A549 (cell line): Measurements from ENCODE around the gene CASP4. TPM values are rescaled to one million over a fixed set of nuclear protein-coding genes. Genes with fewer than 3 reads are reported as not detected.

Source experiments
- ATAC-seq, 2 experiments: fragments of 200-7000 bp in 1 of 2; fragments of >200 bp in 1 of 2; cut with Nextera tagmentation in 1 of 2; cut with Tn5 transposase in 1 of 2; 3 replicates each; pipeline versions ENCODE4 v1.8.0 to v1.9.1; 2018 to 2020; ENCODE audit warnings: mild to moderate bottlenecking in 1 of 2, moderate library complexity in 1 of 2
- CTCF ChIA-PET: fragments of 300-600 bp; sonication (Branson Sonifier 250); formaldehyde crosslinking; extraction: SDS; loops from one replicate; lab custom pipeline; 2021; ENCODE audit warnings: antibody characterized with exemption, inconsistent platforms; lab: Yijun Ruan, JAX
- POLR2A ChIA-PET: fragments of 350-600 bp; formaldehyde crosslinking; extraction: SDS; loops from one replicate; lab custom pipeline; 2021; ENCODE audit warnings: antibody characterized with exemption, inconsistent platforms; lab: Yijun Ruan, JAX
- DNase-seq, 2 experiments: peaks; one replicate each; pipeline versions ENCODE4 v3.0.0 to v3.0.0-alpha.2; 2011 to 2016; ENCODE audit warnings: low read depth in 1 of 2, low spot score in 1 of 2
- FAIRE-seq: peaks from 2 replicates; lab custom pipeline; 2011; peaks lifted over from hg19 to GRCh38; lab: Jason Lieb, UNC
- H3K27ac ChIP-seq, 2 experiments: fragments of >200 bp; sonication (Bioruptor Twin); formaldehyde crosslinking; 3 replicates each; pipeline ENCODE4 v1.5.1; 2016 to 2017
- H3K4me1 ChIP-seq: fragments of >200 bp; sonication (Bioruptor Twin); formaldehyde crosslinking; 3 replicates; pipeline ENCODE4 v1.6.1; 2016
- H3K4me2 ChIP-seq: fragments of >200 bp; sonication (Bioruptor Twin); formaldehyde crosslinking; 3 replicates; pipeline ENCODE4 v1.6.1; 2016
- H3K4me3 ChIP-seq: fragments of >200 bp; sonication (Bioruptor Twin); formaldehyde crosslinking; 3 replicates; pipeline ENCODE4 v1.5.1; 2016
- H3K9me3 ChIP-seq: fragments of >200 bp; sonication (Bioruptor Twin); formaldehyde crosslinking; 3 replicates; pipeline ENCODE4 v1.6.1; 2016
- BHLHE40 ChIP-seq: IDR thresholded peaks from 2 replicates; pipeline ENCODE4 v1.6.1; 2012; ENCODE audit warnings: low read depth, low read length, inconsistent platforms
- CBX8 ChIP-seq: fragments of 200-600 bp; sonication (generic); IDR thresholded peaks from 2 replicates; pipeline ENCODE4 v1.6.1; 2016
- EHF ChIP-seq: fragments of 250-450 bp; sonication (Bioruptor Pico); IDR thresholded peaks from 2 replicates; pipeline ENCODE4 v1.5.0; 2020; ENCODE audit warnings: mild to moderate bottlenecking
- EP300 ChIP-seq, 2 experiments: fragments of >200 bp; sonication (Bioruptor Twin); formaldehyde crosslinking; IDR thresholded peaks; 2 replicates in 1 of 2; 3 replicates in 1 of 2; pipeline ENCODE4 v1.6.1; 2016 to 2017
- FOSB ChIP-seq: fragments of 250-450 bp; sonication (Bioruptor Pico); IDR thresholded peaks from 2 replicates; pipeline ENCODE4 v1.5.0; 2020; ENCODE audit warnings: mild to moderate bottlenecking, moderate library complexity
- FOXS1 ChIP-seq: fragments of 250-450 bp; sonication (Bioruptor Pico); IDR thresholded peaks from 2 replicates; pipeline ENCODE4 v1.5.0; 2020; ENCODE audit warnings: mild to moderate bottlenecking, moderate library complexity
- GATA3 ChIP-seq: IDR thresholded peaks from 2 replicates; pipeline ENCODE4 v1.6.1; 2012; ENCODE audit warnings: borderline replicate concordance
- HEYL ChIP-seq: fragments of 250-450 bp; sonication (Bioruptor Pico); IDR thresholded peaks from 2 replicates; pipeline ENCODE4 v1.8.0; 2021; ENCODE audit warnings: mild to moderate bottlenecking, moderate library complexity
- HOXB13 ChIP-seq: fragments of 250-450 bp; sonication (Bioruptor Pico); IDR thresholded peaks from 2 replicates; pipeline ENCODE4 v1.5.0; 2020; ENCODE audit warnings: low read depth, mild to moderate bottlenecking, moderate library complexity
- JUNB ChIP-seq: fragments of >200 bp; sonication (Bioruptor Twin); formaldehyde crosslinking; IDR thresholded peaks from 2 replicates; pipeline ENCODE4 v1.6.1; 2016
- MAZ ChIP-seq: fragments of 150-350 bp; IDR thresholded peaks from 2 replicates; pipeline ENCODE4 v1.6.1; 2014; ENCODE audit warnings: antibody characterized with exemption, low read depth, low read length, borderline replicate concordance
- MYC ChIP-seq: IDR thresholded peaks from 2 replicates; pipeline ENCODE4 v1.6.1; 2012; ENCODE audit warnings: mild to moderate bottlenecking, inconsistent platforms, low read length, improper control_type of control experiment, borderline replicate concordance
- NPAS2 ChIP-seq: fragments of 250-450 bp; sonication (Bioruptor Pico); IDR thresholded peaks from 2 replicates; pipeline ENCODE4 v1.8.0; 2022; ENCODE audit warnings: mild to moderate bottlenecking, moderate library complexity, borderline replicate concordance
- RAD21 ChIP-seq, 2 experiments: fragments of >200 bp in 1 of 2; sonication (Bioruptor Twin) in 1 of 2; formaldehyde crosslinking in 1 of 2; IDR thresholded peaks in 1 of 2; conservative IDR thresholded peaks in 1 of 2; 2 replicates in 1 of 2; 3 replicates in 1 of 2; pipeline ENCODE4 v1.6.1; 2012 to 2018; ENCODE audit warnings: inconsistent platforms in 1 of 2
- RARB ChIP-seq: fragments of 250-450 bp; sonication (Bioruptor Pico); IDR thresholded peaks from 2 replicates; pipeline ENCODE4 v1.8.0; 2021; ENCODE audit warnings: mild to moderate bottlenecking, moderate library complexity
- SMC3 ChIP-seq: fragments of >200 bp; sonication (Bioruptor Twin); formaldehyde crosslinking; IDR thresholded peaks from 3 replicates; pipeline ENCODE4 v1.6.1; 2018; ENCODE audit warnings: inconsistent platforms
- SREBF2 ChIP-seq: fragments of 450-650 bp; IDR thresholded peaks from 2 replicates; pipeline ENCODE4 v1.6.1; 2014; ENCODE audit warnings: mild to moderate bottlenecking, moderate library complexity
- TFCP2L1 ChIP-seq: fragments of 250-450 bp; sonication (Bioruptor Pico); IDR thresholded peaks from 2 replicates; pipeline ENCODE4 v1.5.0; 2021; ENCODE audit warnings: mild to moderate bottlenecking
- ZC3H11A ChIP-seq: fragments of 450-650 bp; IDR thresholded peaks from 2 replicates; pipeline ENCODE4 v1.6.1; 2014; ENCODE audit warnings: antibody characterized with exemption, mild to moderate bottlenecking
- ZSCAN20 ChIP-seq: fragments of 250-450 bp; sonication (Bioruptor Pico); IDR thresholded peaks from 2 replicates; pipeline ENCODE4 v1.8.0; 2022; ENCODE audit warnings: mild to moderate bottlenecking, moderate library complexity
- WGBS: methylation state at CpG from one replicate; pipeline ENCODE4 v1.1.6; 2017; ENCODE audit errors: missing lambda C conversion rate; 5-methylcytosine and 5-hydroxymethylcytosine counted together
- polyA plus RNA-seq, 4 experiments: library from polyadenylated mRNA; depleted of rRNA in 3 of 4; stranded (reverse); fragments of >200 nt; fragmentation: RNase III in 1 of 4; extraction: RNeasy Plus Mini Kit Qiagen cat#74134 plus additional on column Dnase treatment in 1 of 4; gene quantifications; 2 replicates in 3 of 4; 3 replicates in 1 of 4; pipeline ENCODE4 v1.2.3, GENCODE V29; 2011 to 2017
- TF ChIP-seq, protein P1 (sequence below): fragments of >200 bp; sonication (Bioruptor Twin); formaldehyde crosslinking; IDR thresholded peaks from 3 replicates; pipeline ENCODE4 v1.5.1; 2016
- TF ChIP-seq, protein P2 (sequence below): IDR thresholded peaks from 2 replicates; pipeline ENCODE4 v1.6.1; 2012
- TF ChIP-seq, protein P3 (sequence below): fragments of 250-450 bp; sonication (Bioruptor Pico); IDR thresholded peaks from 2 replicates; pipeline ENCODE4 v1.5.0; 2020; ENCODE audit warnings: low read depth, mild to moderate bottlenecking, moderate library complexity
- TF ChIP-seq, protein P4 (sequence below): IDR thresholded peaks from 2 replicates; pipeline ENCODE4 v1.6.1; 2012
- TF ChIP-seq, protein P5 (sequence below): fragments of 450-650 bp; IDR thresholded peaks from 2 replicates; pipeline ENCODE4 v1.6.1; 2014; ENCODE audit warnings: antibody characterized with exemption
- TF ChIP-seq, protein P6 (sequence below): IDR thresholded peaks from 2 replicates; pipeline ENCODE4 v1.6.1; 2012; ENCODE audit warnings: low read depth, borderline replicate concordance

CASP4 gene
- polyA plus RNA-seq, 2 of the 4 experiments (the other 2 are of a cell fraction): 5.5 to 9.7 TPM

DNA sequence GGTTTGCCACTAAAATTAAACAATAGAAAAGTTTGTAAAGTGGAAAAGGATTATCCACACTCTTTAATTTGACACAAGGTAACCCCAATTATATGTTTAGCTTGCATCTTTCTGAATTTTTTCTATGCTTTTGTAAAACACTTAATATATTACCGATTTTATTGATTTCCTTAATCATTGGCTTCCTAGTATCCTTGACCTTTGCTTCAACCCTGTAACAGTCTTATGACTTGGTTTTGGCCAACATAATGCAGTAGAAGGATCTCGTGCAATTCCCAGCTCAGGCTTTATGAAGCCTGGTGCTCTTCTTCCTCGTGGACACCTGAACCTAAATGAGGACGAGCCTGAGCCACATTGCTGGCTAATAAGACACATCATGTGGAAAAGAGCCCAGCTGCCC is 23.6 kb upstream of the CASP4 start:
- no peaks in the 10 kb centered on the region for H3K4me1 ChIP-seq
- no peak overlapping the region for H3K27ac ChIP-seq
- ChIA-PET CTCF (no interaction called here), POLR2A (no interaction called here)
- 19% methylated on average over 4 of the region's 4 CpGs for WGBS
- TF ChIP-seq, protein P1, sequence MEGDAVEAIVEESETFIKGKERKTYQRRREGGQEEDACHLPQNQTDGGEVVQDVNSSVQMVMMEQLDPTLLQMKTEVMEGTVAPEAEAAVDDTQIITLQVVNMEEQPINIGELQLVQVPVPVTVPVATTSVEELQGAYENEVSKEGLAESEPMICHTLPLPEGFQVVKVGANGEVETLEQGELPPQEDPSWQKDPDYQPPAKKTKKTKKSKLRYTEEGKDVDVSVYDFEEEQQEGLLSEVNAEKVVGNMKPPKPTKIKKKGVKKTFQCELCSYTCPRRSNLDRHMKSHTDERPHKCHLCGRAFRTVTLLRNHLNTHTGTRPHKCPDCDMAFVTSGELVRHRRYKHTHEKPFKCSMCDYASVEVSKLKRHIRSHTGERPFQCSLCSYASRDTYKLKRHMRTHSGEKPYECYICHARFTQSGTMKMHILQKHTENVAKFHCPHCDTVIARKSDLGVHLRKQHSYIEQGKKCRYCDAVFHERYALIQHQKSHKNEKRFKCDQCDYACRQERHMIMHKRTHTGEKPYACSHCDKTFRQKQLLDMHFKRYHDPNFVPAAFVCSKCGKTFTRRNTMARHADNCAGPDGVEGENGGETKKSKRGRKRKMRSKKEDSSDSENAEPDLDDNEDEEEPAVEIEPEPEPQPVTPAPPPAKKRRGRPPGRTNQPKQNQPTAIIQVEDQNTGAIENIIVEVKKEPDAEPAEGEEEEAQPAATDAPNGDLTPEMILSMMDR: no peak
- FAIRE-seq (no peak), DNase-seq (no peak), ATAC-seq (no peak)
- no peaks in the 10 kb centered on the region for H3K9me3 ChIP-seq
- H3K4me2 ChIP-seq: no peak overlapping the region
- H3K4me3 ChIP-seq: no peak overlapping the region

DNA sequence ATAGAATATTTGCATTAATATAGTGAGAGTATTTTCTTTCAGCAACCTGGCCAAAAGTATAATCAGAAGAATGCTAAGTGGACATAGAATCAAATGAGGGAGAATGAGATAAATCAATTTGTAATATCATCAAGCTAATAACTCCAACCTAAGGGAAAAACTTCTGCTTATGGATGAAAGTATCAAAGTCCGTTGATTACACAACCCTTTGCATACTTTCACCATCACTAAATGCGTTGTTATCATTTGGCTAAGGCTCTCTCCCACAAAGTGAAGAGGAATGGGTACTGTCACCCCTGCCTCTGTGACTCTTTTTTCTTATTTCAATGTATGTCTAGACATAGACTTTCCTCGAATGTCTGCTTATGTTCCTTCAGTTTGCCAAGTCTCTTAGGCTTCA is 16.4 kb upstream of the CASP4 start:
- Histone ChIP-seq H3K9me3 (no peaks in the 10 kb centered on the region), H3K4me2 (no peak overlapping the region), H3K27ac (no peak overlapping the region), H3K4me3 (no peak overlapping the region), H3K4me1 (no peaks in the 10 kb centered on the region)
- 11% methylated on average over 3 of the region's 3 CpGs for WGBS
- ATAC-seq: no peak
- no peak for FAIRE-seq
- POLR2A ChIA-PET: no interaction called here
- TF ChIP-seq FOSB (CRISPR knock-in tag) (no peak), RAD21 (conservative IDR thresholded peaks at IDR 0.05 in 1 of 2, IDR thresholded peaks at IDR 0.05 in 1 of 2) (no peak), HOXB13 (no peak), NPAS2 (CRISPR knock-in tag) (no peak), JUNB (no peak), SREBF2 (no peak), EHF (CRISPR knock-in tag) (no peak), CBX8 (no peak)
- TF ChIP-seq, protein P2, sequence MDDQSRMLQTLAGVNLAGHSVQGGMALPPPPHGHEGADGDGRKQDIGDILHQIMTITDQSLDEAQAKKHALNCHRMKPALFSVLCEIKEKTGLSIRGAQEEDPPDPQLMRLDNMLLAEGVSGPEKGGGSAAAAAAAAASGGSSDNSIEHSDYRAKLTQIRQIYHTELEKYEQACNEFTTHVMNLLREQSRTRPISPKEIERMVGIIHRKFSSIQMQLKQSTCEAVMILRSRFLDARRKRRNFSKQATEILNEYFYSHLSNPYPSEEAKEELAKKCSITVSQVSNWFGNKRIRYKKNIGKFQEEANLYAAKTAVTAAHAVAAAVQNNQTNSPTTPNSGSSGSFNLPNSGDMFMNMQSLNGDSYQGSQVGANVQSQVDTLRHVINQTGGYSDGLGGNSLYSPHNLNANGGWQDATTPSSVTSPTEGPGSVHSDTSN: no peak
- CTCF ChIA-PET: interaction anchor here (2.3 kb wide), 1 partner anchor 12 kb away, joined by 8 read pairs; no protein-coding TSS in a partner anchor
- no peak for DNase-seq

DNA sequence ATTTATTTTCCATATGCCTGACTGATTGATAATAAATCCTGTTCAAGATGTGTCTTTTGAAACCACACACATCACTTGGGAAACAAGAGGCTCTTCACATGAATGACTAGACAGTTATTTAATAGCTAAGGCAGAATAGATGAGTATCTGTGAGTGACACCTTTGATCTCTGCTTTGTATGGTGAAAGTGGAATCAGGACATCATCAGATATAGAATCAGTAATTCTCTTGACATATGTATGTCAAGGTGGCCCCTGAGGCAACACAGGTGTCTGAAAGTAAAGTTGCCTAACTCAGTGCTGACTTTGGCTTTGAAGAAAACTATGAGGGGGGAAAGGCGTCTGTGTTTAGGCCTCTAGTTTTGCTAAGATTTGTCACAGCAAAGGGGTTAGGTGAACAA is 11.5 kb upstream of the CASP4 start:
- POLR2A ChIA-PET: no interaction called here
- CTCF ChIA-PET: no interaction called here
- ATAC-seq: no peak

More for the DNA sequence above, 11.5 kb upstream of the CASP4 start:
- DNase-seq (no peak), FAIRE-seq (no peak)
- H3K4me3 ChIP-seq: no peak overlapping the region
- no peak overlapping the region for H3K27ac ChIP-seq
- no peak overlapping the region for H3K4me2 ChIP-seq
- H3K4me1 ChIP-seq: no peaks in the 10 kb centered on the region
- 60% methylated on average over 1 of the region's 1 CpG for WGBS
- no peak for TF ChIP-seq ZSCAN20 (CRISPR knock-in tag)
- no peak for TF ChIP-seq FOXS1 (CRISPR knock-in tag)
- no peak for TF ChIP-seq GATA3
- TF ChIP-seq TFCP2L1 (CRISPR knock-in tag): no peak
- no peak for TF ChIP-seq RARB (CRISPR knock-in tag)
- TF ChIP-seq, protein P3, sequence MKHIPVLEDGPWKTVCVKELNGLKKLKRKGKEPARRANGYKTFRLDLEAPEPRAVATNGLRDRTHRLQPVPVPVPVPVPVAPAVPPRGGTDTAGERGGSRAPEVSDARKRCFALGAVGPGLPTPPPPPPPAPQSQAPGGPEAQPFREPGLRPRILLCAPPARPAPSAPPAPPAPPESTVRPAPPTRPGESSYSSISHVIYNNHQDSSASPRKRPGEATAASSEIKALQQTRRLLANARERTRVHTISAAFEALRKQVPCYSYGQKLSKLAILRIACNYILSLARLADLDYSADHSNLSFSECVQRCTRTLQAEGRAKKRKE (CRISPR knock-in tag): no peak
- TF ChIP-seq HEYL (CRISPR knock-in tag): no peak
- no peak for TF ChIP-seq SMC3
- no peak for TF ChIP-seq CBX8
- TF ChIP-seq, protein P4, sequence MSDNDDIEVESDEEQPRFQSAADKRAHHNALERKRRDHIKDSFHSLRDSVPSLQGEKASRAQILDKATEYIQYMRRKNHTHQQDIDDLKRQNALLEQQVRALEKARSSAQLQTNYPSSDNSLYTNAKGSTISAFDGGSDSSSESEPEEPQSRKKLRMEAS: no peak
- TF ChIP-seq, protein P5, sequence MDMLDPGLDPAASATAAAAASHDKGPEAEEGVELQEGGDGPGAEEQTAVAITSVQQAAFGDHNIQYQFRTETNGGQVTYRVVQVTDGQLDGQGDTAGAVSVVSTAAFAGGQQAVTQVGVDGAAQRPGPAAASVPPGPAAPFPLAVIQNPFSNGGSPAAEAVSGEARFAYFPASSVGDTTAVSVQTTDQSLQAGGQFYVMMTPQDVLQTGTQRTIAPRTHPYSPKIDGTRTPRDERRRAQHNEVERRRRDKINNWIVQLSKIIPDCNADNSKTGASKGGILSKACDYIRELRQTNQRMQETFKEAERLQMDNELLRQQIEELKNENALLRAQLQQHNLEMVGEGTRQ: no peak
- no peak for TF ChIP-seq SREBF2
- TF ChIP-seq, protein P6, sequence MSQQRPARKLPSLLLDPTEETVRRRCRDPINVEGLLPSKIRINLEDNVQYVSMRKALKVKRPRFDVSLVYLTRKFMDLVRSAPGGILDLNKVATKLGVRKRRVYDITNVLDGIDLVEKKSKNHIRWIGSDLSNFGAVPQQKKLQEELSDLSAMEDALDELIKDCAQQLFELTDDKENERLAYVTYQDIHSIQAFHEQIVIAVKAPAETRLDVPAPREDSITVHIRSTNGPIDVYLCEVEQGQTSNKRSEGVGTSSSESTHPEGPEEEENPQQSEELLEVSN: no peak
- no peak for TF ChIP-seq MYC
- no peak for TF ChIP-seq ZC3H11A
- TF ChIP-seq MAZ: no peak
- no peak for TF ChIP-seq EP300 (IDR thresholded peaks at IDR 0.05)
- no peak for TF ChIP-seq BHLHE40
- TF ChIP-seq, all 56 proteins: peak for 0
- H3K9me3 ChIP-seq: no peaks in the 10 kb centered on the region
